Measurements from ENCODE around the gene NRP1. TPM values are rescaled to one million over a fixed set of nuclear protein-coding genes. Genes with fewer than 3 reads are reported as not detected.

Gene NRP1
- total RNA-seq, 1 experiment from 2014 or later: 555 TPM

DNA sequence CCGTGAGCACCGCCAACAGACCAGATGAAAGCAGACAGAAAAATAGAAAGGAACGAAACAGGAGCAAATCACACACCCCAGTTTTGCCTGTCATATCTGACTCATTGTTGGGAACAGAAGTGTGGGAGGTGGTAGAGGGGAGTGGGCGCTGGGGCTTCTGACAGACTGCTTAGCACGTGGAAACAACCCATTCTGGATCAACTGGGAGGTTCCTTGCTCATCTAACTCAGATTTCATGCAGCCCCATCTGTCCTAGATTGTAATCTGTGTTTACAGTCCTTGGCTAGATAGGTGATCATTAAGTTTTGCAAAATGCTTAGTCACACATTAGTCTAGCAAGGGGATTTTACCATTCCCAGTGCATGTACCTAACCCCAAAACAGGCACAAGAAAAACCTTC is 154.1 kb downstream of the NRP1 start:
- Histone ChIP-seq H3K27me3 (ENCODE audit: low read length) (no peaks in the 10 kb centered on the region), H3K27ac (ENCODE audit: low read length) (peak overlapping the region; percentile 9), H4K20me1 (ENCODE audit: low read length) (no peaks in the 10 kb centered on the region), H3K9ac (ENCODE audit: low read length) (no peak overlapping the region), H3K36me3 (ENCODE audit: low read depth, low read length) (peaks cover 76% of the 10 kb centered on the region), H3K9me3 (ENCODE audit: low read length) (no peaks in the 10 kb centered on the region), H2AFZ (ENCODE audit: low read length) (peak overlapping the region; percentile 4), H3K4me2 (ENCODE audit: low read length) (no peak overlapping the region), H3K9me2 (replicated peaks; ENCODE audit: low read length) (no peaks in the 10 kb centered on the region), H3K79me2 (ENCODE audit: low read length) (no peaks in the 10 kb centered on the region), H3K4me1 (ENCODE audit: insufficient read depth, low read length) (peaks cover 36% of the 10 kb centered on the region), H3F3A (ENCODE audit: low read length, unreplicated experiment) (peaks cover 15% of the 10 kb centered on the region), H3K4me3 (ENCODE audit: low read length) (no peak overlapping the region)
- intact Hi-C loops (cut with micrococcal nuclease): no loop called here
- no TSS peak for BruUV-seq (replicated peaks)
- TF ChIP-seq, protein P1, sequence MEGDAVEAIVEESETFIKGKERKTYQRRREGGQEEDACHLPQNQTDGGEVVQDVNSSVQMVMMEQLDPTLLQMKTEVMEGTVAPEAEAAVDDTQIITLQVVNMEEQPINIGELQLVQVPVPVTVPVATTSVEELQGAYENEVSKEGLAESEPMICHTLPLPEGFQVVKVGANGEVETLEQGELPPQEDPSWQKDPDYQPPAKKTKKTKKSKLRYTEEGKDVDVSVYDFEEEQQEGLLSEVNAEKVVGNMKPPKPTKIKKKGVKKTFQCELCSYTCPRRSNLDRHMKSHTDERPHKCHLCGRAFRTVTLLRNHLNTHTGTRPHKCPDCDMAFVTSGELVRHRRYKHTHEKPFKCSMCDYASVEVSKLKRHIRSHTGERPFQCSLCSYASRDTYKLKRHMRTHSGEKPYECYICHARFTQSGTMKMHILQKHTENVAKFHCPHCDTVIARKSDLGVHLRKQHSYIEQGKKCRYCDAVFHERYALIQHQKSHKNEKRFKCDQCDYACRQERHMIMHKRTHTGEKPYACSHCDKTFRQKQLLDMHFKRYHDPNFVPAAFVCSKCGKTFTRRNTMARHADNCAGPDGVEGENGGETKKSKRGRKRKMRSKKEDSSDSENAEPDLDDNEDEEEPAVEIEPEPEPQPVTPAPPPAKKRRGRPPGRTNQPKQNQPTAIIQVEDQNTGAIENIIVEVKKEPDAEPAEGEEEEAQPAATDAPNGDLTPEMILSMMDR (conservative IDR thresholded peaks at IDR 0.05; ENCODE audit: low read depth, low read length): no peak
- peak; percentile 8 for ATAC-seq
- DNase-seq: peak; percentile 82
- ChIA-PET POLR2A (ENCODE audit: unreplicated experiment) (no interaction called here), CTCF (no interaction called here)

GRCh38 chr10:33179067-33179466 is 155.4 kb downstream of the NRP1 start:
- Histone ChIP-seq H3K4me3 (ENCODE audit: low read length) (no peak overlapping the region), H3K4me1 (ENCODE audit: insufficient read depth, low read length) (peaks cover 33% of the 10 kb centered on the region), H4K20me1 (ENCODE audit: low read length) (no peaks in the 10 kb centered on the region), H3K79me2 (ENCODE audit: low read length) (no peaks in the 10 kb centered on the region), H3K9ac (ENCODE audit: low read length) (no peak overlapping the region), H3K36me3 (ENCODE audit: low read depth, low read length) (peaks cover 64% of the 10 kb centered on the region), H3K27me3 (ENCODE audit: low read length) (no peaks in the 10 kb centered on the region), H3K27ac (ENCODE audit: low read length) (no peak overlapping the region), H3K9me3 (ENCODE audit: low read length) (no peaks in the 10 kb centered on the region), H3F3A (ENCODE audit: low read length, unreplicated experiment) (peaks cover 17% of the 10 kb centered on the region), H3K4me2 (ENCODE audit: low read length) (no peak overlapping the region), H2AFZ (ENCODE audit: low read length) (no peak overlapping the region), H3K9me2 (replicated peaks; ENCODE audit: low read length) (no peaks in the 10 kb centered on the region)
- intact Hi-C loops (cut with micrococcal nuclease): no loop called here
- ChIA-PET POLR2A (ENCODE audit: unreplicated experiment) (no interaction called here), CTCF (no interaction called here)
- no peak for DNase-seq
- TF ChIP-seq, protein P1 (conservative IDR thresholded peaks at IDR 0.05; ENCODE audit: low read depth, low read length): no peak
- TF ChIP-seq EZH2phosphoT487 (IDR thresholded peaks at IDR 0.05; ENCODE audit: borderline replicate concordance, low read length) (no peak), EZH2 (IDR thresholded peaks at IDR 0.05; ENCODE audit: low read length, unreplicated experiment) (no peak)
- no peak for ATAC-seq
- BruUV-seq (replicated peaks): TSS peak; percentile 15

GRCh38 chr10:33178026-33178755 is 156.3 kb downstream of the NRP1 start:
- BruUV-seq (replicated peaks): no TSS peak
- no peaks in the 10 kb centered on the region for H3K9me2 ChIP-seq (replicated peaks; ENCODE audit: low read length)

More at GRCh38 chr10:33178026-33178755, 156.3 kb downstream of the NRP1 start:
- H3K27me3 ChIP-seq (ENCODE audit: low read length): no peaks in the 10 kb centered on the region
- TF ChIP-seq EZH2phosphoT487 (IDR thresholded peaks at IDR 0.05; ENCODE audit: borderline replicate concordance, low read length) (no peak), EZH2 (IDR thresholded peaks at IDR 0.05; ENCODE audit: low read length, unreplicated experiment) (no peak)
- TF ChIP-seq, protein P1 (conservative IDR thresholded peaks at IDR 0.05; ENCODE audit: low read depth, low read length): no peak
- CTCF ChIA-PET: no interaction called here
- H3K27ac ChIP-seq (ENCODE audit: low read length): no peak overlapping the region
- POLR2A ChIA-PET (ENCODE audit: unreplicated experiment): no interaction called here
- no peak overlapping the region for H3K4me3 ChIP-seq (ENCODE audit: low read length)
- H3K9me3 ChIP-seq (ENCODE audit: low read length): no peaks in the 10 kb centered on the region
- DNase-seq: no peak
- H3F3A ChIP-seq (ENCODE audit: low read length, unreplicated experiment): peaks cover 17% of the 10 kb centered on the region
- no peaks in the 10 kb centered on the region for H3K79me2 ChIP-seq (ENCODE audit: low read length)
- no peak for ATAC-seq
- intact Hi-C loops (cut with micrococcal nuclease): no loop called here
- peaks cover 60% of the 10 kb centered on the region for H3K36me3 ChIP-seq (ENCODE audit: low read depth, low read length)
- H4K20me1 ChIP-seq (ENCODE audit: low read length): no peaks in the 10 kb centered on the region
- no peak overlapping the region for H2AFZ ChIP-seq (ENCODE audit: low read length)
- no peak overlapping the region for H3K9ac ChIP-seq (ENCODE audit: low read length)
- H3K4me2 ChIP-seq (ENCODE audit: low read length): no peak overlapping the region
- H3K4me1 ChIP-seq (ENCODE audit: insufficient read depth, low read length): peaks cover 25% of the 10 kb centered on the region

Data from PC-3 (cell line).